Activated CD8-positive, alpha-beta T cell treated with anti-CD3 and anti-CD28 coated beads for 36 hours (primary cell): ENCODE data around the gene GALT. TPM values are rescaled to one million over a fixed set of nuclear protein-coding genes. Genes with fewer than 3 reads are reported as not detected.

ENCODE experiments used
- ATAC-seq: fragments of 200-7000 bp; cut with Tn5 transposase; one replicate; pipeline ENCODE4 v1.10.0; 2021; ENCODE audit warnings: mild to moderate bottlenecking, moderate library complexity
- CTCF ChIA-PET: fragments of 350-600 bp; sonication (Branson Sonifier 250); formaldehyde crosslinking; loops from one replicate; lab custom pipeline; 2021; ENCODE audit warnings: antibody characterized with exemption; lab: Charles Lee
- POLR2A ChIA-PET: fragments of 350-600 bp; sonication (Branson Sonifier 250); formaldehyde crosslinking; loops from one replicate; lab custom pipeline; 2021; ENCODE audit warnings: antibody characterized with exemption; lab: Charles Lee
- DNase-seq: peaks from one replicate; pipeline ENCODE4 v3.0.0-alpha.2; 2020
- H3K27ac Mint-ChIP-seq: one replicate; pipeline ENCODE4 v1.8.0; 2021; ENCODE audit warnings: mild to moderate bottlenecking, mixed read lengths
- H3K27me3 Mint-ChIP-seq: one replicate; pipeline ENCODE4 v1.8.0; 2021; ENCODE audit warnings: mixed read lengths
- H3K36me3 Mint-ChIP-seq: one replicate; pipeline ENCODE4 v1.8.0; 2021; ENCODE audit warnings: low read depth, mixed read lengths
- H3K4me1 Mint-ChIP-seq: one replicate; pipeline ENCODE4 v1.8.0; 2021; ENCODE audit warnings: low read depth, mixed read lengths
- H3K4me3 Mint-ChIP-seq: one replicate; pipeline ENCODE4 v1.8.0; 2021; ENCODE audit warnings: mild to moderate bottlenecking, moderate library complexity, mixed read lengths
- H3K9me3 Mint-ChIP-seq: one replicate; pipeline ENCODE4 v1.8.0; 2021; ENCODE audit warnings: mixed read lengths
- intact Hi-C: fragments of 100-400 bp; cut with micrococcal nuclease; formaldehyde crosslinking; loops from one replicate; pipeline ENCODE4 v1.10.0; 2022
- total RNA-seq, 2 experiments: library from RNA; stranded (reverse); gene quantifications; one replicate each; pipeline ENCODE4 v1.2.3, GENCODE V29; 2021
- TF ChIP-seq, protein P1 (sequence below): fragments of 200-600 bp; IDR thresholded peaks from one replicate; pipeline ENCODE4 v1.8.0; 2022; ENCODE audit warnings: antibody characterized with exemption, mild to moderate bottlenecking

GALT gene
- total RNA-seq, 2 experiments from 2014 or later = 42.8 to 44.5 TPM

DNA sequence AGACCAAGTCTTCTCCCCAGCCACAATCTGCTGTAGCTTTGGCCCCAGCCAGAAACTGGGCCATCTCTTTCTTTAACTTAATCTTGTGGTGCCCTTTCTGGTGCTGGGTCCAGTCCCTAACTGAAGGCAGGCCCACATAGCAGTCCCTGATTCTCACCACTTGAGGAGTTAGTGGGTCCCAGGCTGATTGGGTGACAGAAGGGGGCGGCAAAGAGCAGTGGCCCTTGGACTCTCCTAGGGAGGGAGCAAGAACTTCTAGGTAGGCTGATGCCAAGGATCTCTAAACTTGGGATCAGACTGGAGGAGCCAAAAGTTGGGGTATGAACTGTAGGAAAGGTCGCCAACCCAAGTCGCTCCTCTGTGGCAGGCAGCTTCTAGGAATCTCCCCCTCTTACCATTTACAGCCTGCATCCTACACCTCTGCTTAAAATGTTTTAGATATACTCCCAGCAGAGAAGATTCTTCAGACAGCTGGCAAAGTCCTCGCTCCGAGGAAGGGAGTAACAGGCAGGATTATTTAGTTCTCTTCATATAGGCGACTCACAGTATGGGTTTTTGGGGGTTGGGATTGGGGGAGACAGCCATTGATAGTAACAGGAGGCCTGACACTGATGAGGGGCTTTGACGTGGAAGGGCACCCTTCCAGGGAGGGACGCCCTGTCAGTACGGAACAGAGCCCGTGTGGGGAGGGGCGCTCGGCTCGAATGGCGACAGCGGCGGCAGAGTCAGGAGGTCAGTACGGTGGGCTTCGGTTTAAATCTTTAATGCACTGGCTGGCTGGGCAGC lies 18.0 kb downstream of the GALT start:
- peaks cover 22% of the 10 kb centered on the region for H3K4me1 Mint-ChIP-seq
- peak; percentile 69 for ATAC-seq
- intact Hi-C loops = no loop called here
- H3K9me3 Mint-ChIP-seq = peaks cover 5% of the 10 kb centered on the region
- CTCF ChIA-PET = interaction anchor here (0.9 to 6.5 kb wide), 11 partner anchors 8 to 446 kb away, joined by 3 to 54 read pairs (median 3); partner anchors contain the start of genes GALT and SIGMAR1
- no peaks in the 10 kb centered on the region for H3K27me3 Mint-ChIP-seq
- peak overlapping the region; percentile 79 for H3K4me3 Mint-ChIP-seq
- peak overlapping the region; percentile 83 for H3K27ac Mint-ChIP-seq
- peak; percentile 91 for DNase-seq
- H3K36me3 Mint-ChIP-seq = peaks cover 9% of the 10 kb centered on the region
- TF ChIP-seq, protein P1, sequence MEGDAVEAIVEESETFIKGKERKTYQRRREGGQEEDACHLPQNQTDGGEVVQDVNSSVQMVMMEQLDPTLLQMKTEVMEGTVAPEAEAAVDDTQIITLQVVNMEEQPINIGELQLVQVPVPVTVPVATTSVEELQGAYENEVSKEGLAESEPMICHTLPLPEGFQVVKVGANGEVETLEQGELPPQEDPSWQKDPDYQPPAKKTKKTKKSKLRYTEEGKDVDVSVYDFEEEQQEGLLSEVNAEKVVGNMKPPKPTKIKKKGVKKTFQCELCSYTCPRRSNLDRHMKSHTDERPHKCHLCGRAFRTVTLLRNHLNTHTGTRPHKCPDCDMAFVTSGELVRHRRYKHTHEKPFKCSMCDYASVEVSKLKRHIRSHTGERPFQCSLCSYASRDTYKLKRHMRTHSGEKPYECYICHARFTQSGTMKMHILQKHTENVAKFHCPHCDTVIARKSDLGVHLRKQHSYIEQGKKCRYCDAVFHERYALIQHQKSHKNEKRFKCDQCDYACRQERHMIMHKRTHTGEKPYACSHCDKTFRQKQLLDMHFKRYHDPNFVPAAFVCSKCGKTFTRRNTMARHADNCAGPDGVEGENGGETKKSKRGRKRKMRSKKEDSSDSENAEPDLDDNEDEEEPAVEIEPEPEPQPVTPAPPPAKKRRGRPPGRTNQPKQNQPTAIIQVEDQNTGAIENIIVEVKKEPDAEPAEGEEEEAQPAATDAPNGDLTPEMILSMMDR = peak; percentile 83
- POLR2A ChIA-PET = interaction anchor here (1.1 to 1.5 kb wide), 3 partner anchors 20 to 28 kb away, joined by 3 to 12 read pairs (median 3); partner anchors contain the start of gene SIGMAR1

DNA sequence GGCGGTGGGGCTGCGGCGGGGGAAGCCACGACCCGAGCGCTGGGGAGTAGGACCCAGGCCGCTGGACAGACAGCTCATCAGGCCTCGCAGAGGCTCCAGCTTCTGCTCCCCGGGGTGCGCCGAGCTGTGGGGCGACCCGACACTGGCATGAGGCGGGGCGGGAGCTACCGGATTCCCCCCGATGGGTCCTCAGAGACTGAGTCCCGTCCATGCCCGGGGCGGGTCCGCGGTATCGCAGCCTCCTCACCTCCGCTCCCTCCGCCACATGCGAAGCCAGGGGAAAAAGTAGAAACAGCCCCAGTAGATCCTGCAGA lies 18.5 kb downstream of the GALT start:
- Mint-ChIP-seq H3K36me3 (peaks cover 8% of the 10 kb centered on the region), H3K9me3 (peaks cover 5% of the 10 kb centered on the region), H3K27ac (peak overlapping the region; percentile 83), H3K4me1 (peaks cover 22% of the 10 kb centered on the region), H3K4me3 (peak overlapping the region; percentile 79), H3K27me3 (no peaks in the 10 kb centered on the region)
- intact Hi-C loops = no loop called here
- DNase-seq (no peak), ATAC-seq (no peak)
- POLR2A ChIA-PET = interaction anchor here (1.1 to 1.5 kb wide), 2 partner anchors 20 to 28 kb away, joined by 3 to 12 read pairs; partner anchors contain the start of gene SIGMAR1
- CTCF ChIA-PET = interaction anchor here (0.9 to 6.5 kb wide), 9 partner anchors 9 to 446 kb away, joined by 3 to 54 read pairs (median 4); partner anchors contain the start of genes GALT and SIGMAR1
- TF ChIP-seq, protein P1 = no peak

DNA sequence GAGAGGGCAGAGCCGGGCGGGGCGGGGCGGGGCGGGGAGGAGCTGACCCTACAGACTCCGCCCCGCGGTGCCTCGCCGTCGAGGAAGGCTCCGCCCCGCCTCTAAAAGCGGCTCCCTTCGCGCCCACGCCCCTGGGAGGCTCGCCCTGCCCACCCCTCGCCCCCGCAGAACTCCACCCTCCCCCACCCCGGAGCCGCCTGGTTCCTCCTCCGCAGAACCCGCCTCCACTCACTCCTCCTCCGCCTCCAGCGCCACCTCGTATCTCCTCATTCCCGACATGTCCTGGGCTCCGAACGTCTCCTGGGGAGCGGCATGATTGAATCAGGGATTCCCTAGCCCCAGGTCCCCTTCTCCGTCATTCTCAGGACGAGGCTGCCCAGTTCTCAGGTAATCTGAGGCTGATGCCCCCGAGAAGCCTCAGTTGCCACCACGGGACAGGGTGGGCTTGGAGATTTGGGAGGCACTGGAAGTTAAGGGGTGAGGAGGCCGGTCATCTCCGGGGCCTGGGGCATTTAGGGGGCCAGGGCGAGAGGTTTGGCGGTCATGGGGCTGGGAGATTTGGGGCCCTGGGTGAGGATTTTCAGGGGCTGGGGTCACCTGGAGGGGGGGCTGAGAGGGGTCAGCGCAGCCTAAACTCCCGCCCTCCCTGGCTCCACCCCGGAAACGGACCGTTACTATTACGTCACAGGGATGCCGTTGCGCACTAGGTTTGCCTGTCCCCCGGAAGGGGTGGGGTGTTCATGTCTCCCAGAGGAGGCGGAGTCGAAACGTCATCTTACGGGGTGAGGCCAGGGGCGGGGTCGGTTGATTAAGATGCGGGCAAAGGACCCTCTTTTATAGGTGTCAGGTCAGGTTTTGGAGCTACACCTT lies 19.1 kb downstream of the GALT start:
- ATAC-seq (peak; percentile 81), DNase-seq (peak; percentile 91)
- POLR2A ChIA-PET = interaction anchor here (1.1 to 1.5 kb wide), 2 partner anchors 21 to 29 kb away, joined by 3 to 12 read pairs; partner anchors contain the start of gene SIGMAR1
- intact Hi-C loops = no loop called here
- H3K36me3 Mint-ChIP-seq = peaks cover 5% of the 10 kb centered on the region
- peak overlapping the region; percentile 85 for H3K27ac Mint-ChIP-seq
- peak overlapping the region; percentile 79 for H3K4me3 Mint-ChIP-seq
- peaks cover 22% of the 10 kb centered on the region for H3K4me1 Mint-ChIP-seq
- H3K27me3 Mint-ChIP-seq = no peaks in the 10 kb centered on the region
- TF ChIP-seq, protein P1 = no peak
- peaks cover 9% of the 10 kb centered on the region for H3K9me3 Mint-ChIP-seq
- CTCF ChIA-PET = interaction anchor here (0.9 to 6.5 kb wide), 8 partner anchors 10 to 445 kb away, joined by 3 to 54 read pairs (median 6); partner anchors contain the start of genes GALT and SIGMAR1

DNA sequence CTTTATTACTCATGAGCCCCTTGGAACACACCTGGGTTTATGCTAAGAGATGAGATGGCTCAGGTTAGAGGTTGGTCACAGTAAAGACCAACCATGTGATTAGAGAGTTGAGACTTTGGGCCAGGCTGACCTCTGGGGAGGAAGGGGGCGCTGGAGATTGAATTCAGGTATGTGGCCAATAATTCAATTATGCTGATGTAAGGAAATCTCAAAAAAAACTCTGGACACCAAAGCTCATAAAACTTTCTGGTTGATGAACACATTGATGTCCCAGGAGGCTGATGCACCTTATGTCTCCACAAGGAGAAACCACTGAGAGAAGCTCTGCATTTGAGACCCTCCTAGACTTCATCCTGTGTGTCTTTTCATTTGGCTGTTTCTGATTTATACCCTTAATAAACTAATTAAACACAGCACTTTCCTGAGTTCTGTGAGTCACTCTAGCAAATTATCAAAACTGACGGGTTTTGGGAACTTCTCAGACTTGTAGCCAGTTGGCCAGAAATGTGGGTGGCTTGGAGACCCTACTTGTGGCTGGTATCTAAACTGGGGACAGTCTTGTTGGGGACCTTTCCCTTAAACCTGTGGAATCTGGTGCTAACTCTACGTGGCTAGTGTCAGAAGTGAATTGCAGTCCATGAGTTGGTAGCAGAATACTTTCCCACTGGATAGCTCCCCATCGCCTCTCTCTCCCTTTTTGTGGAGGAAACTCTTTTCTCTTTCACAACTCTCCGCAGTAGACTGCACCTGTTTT lies 23.5 kb downstream of the GALT start:
- intact Hi-C loops = no loop called here
- CTCF ChIA-PET = interaction anchor here (3.8 kb wide), 1 partner anchor 32 kb away, joined by 18 read pairs; no protein-coding TSS in a partner anchor
- POLR2A ChIA-PET = no interaction called here
- ATAC-seq = no peak
- DNase-seq = no peak
- no peaks in the 10 kb centered on the region for H3K27me3 Mint-ChIP-seq
- peaks cover 4% of the 10 kb centered on the region for H3K36me3 Mint-ChIP-seq
- peaks cover 9% of the 10 kb centered on the region for H3K9me3 Mint-ChIP-seq
- H3K27ac Mint-ChIP-seq = no peak overlapping the region
- TF ChIP-seq, protein P1 = no peak
- H3K4me1 Mint-ChIP-seq = no peaks in the 10 kb centered on the region
- no peak overlapping the region for H3K4me3 Mint-ChIP-seq
